GM12892 (cell line): ENCODE data around the gene PKHD1.

Experiments
- POLR2A ChIP-seq: IDR thresholded peaks from 2 replicates; pipeline ENCODE4 v1.6.1; 2011; ENCODE audit warnings: low read depth, low read length, control low read depth
- POLR2AphosphoS5 ChIP-seq: IDR thresholded peaks from 2 replicates; pipeline ENCODE4 v1.6.1; 2011; ENCODE audit warnings: low read depth, low read length, control low read depth
- TAF1 ChIP-seq: IDR thresholded peaks from 2 replicates; pipeline ENCODE4 v1.6.1; 2011; ENCODE audit warnings: low read depth, mild to moderate bottlenecking, control low read depth, low read length, borderline replicate concordance

- no peak for TF ChIP-seq POLR2A
- no peak for TF ChIP-seq POLR2AphosphoS5
- no peak for TF ChIP-seq TAF1
Observed at GRCh38 chr6:51949526-51949925, 137.9 kb downstream of the PKHD1 start.
